Kidney (tissue), 14 donors: ENCODE measurements around the gene TYRO3. TPM values are rescaled to one million over a fixed set of nuclear protein-coding genes. Genes with fewer than 3 reads are reported as not detected.

Experiments
- DNase-seq, 5 donors: peaks; one replicate each; pipeline ENCODE4 v3.0.0-alpha.2; 2013 to 2020
- FAIRE-seq: peaks from 2 replicates; lab custom pipeline; 2012; peaks lifted over from hg19 to GRCh38; lab: Jason Lieb, UNC
- H3K27ac ChIP-seq, 2 donors: one replicate each; pipeline ENCODE4 v1.7.0; 2013; ENCODE audit warnings: low read depth in 2 of 2, low read length in 2 of 2, inconsistent platforms in 1 of 2
- H3K27me3 ChIP-seq: one replicate; pipeline ENCODE4 v1.7.1; 2013; ENCODE audit warnings: low read length, inconsistent platforms; ENCODE audit not compliant: control insufficient read depth, insufficient read depth
- H3K36me3 ChIP-seq, 3 donors: one replicate each; pipeline versions ENCODE4 v1.7.0 to v1.7.1; 2013; ENCODE audit warnings: low read length in 3 of 3, control low read depth in 1 of 3, inconsistent platforms in 1 of 3; ENCODE audit not compliant: insufficient read depth in 3 of 3, control insufficient read depth in 2 of 3
- H3K4me1 ChIP-seq, 3 donors: one replicate each; pipeline versions ENCODE4 v1.7.0 to v1.7.1; 2013; ENCODE audit warnings: low read length in 3 of 3, inconsistent platforms in 1 of 3, low read depth in 1 of 3; ENCODE audit not compliant: control insufficient read depth in 2 of 3, insufficient read depth in 2 of 3
- H3K4me3 ChIP-seq, 3 donors: one replicate each; pipeline versions ENCODE4 v1.7.0 to v1.8.1; 2013; ENCODE audit warnings: low read length in 3 of 3, control low read depth in 1 of 3, inconsistent platforms in 1 of 3
- H3K9ac ChIP-seq, 3 donors: one replicate each; pipeline versions ENCODE4 v1.7.0 to v1.7.1; 2013; ENCODE audit warnings: low read length in 3 of 3, control low read depth in 1 of 3, inconsistent platforms in 1 of 3
- H3K9me3 ChIP-seq, 3 donors: one replicate each; pipeline versions ENCODE4 v1.7.0 to v1.7.1; 2013; ENCODE audit warnings: low read length in 3 of 3, control low read depth in 1 of 3, inconsistent platforms in 1 of 3; ENCODE audit not compliant: control insufficient read depth in 2 of 3, insufficient read depth in 1 of 3
- CTCF ChIP-seq: IDR thresholded peaks from 3 replicates; pipeline ENCODE4 v1.5.1; 2012; ENCODE audit warnings: mild to moderate bottlenecking, moderate library complexity, borderline replicate concordance; ENCODE audit not compliant: insufficient read depth; ENCODE audit errors: extremely low read depth
- intact Hi-C: fragments of 100-400 bp; cut with DNase I; formaldehyde crosslinking; loops from one replicate; pipeline ENCODE4 v1.11.1; 2022
- polyA plus RNA-seq: library from polyadenylated mRNA; stranded (reverse); fragments of 350-450 nt; fragmentation: Illumina TruSeq; extraction: RNeasy Lipid Tissue Mini Kit (QIAGEN cat#74804); gene quantifications from one replicate; pipeline ENCODE4 v1.2.3, GENCODE V29; 2014; ENCODE audit warnings: low read depth, low replicate concordance; ENCODE audit not compliant: insufficient read depth
- total RNA-seq: library from RNA; stranded (reverse); fragmentation: NEBNext Ultra II Directional; extraction: Animal tissue kit (Norgen Biotek cat#: 25700); gene quantifications from one replicate; pipeline ENCODE4 v1.2.1, GENCODE V29; 2021
- donor health status: control.
- donor health status: control.
- donor health status: control.
- donor health status: control.
- donor health status: control.
- donor health status: DM: yes; HTN: yes; CAD: no.
- donor health status: Normal renal cell carcinoma (clear cell type).

TYRO3 gene
- total and polyA plus RNA-seq, 2 donors from 2014 or later = 2.5 to 46.5 TPM

- Histone ChIP-seq H3K27ac (no peak overlapping the region), H3K27me3 (no peaks in the 10 kb centered on the region), H3K36me3 (no peaks in the 10 kb centered on the region), H3K4me3 (no peak overlapping the region), H3K9me3 (no peaks in the 10 kb centered on the region), H3K4me1 (no peaks in the 10 kb centered on the region), H3K9ac (no peak overlapping the region)
- TF ChIP-seq CTCF = no peak
- intact Hi-C loops = no loop called here
- no peak for FAIRE-seq
- no peak for DNase-seq
These were observed 36.1 kb downstream of the TYRO3 start for GRCh38 chr15:41594801-41595746.

GRCh38 chr15:41596972-41597371, 38.0 kb downstream of the TYRO3 start:
- H3K4me3 ChIP-seq = no peak overlapping the region
- FAIRE-seq (no peak), DNase-seq (no peak)
- H3K4me1 ChIP-seq = no peaks in the 10 kb centered on the region
- no peaks in the 10 kb centered on the region for H3K9me3 ChIP-seq
- no peak overlapping the region for H3K27ac ChIP-seq
- intact Hi-C loops = no loop called here
- H3K9ac ChIP-seq = no peak overlapping the region
- no peaks in the 10 kb centered on the region for H3K27me3 ChIP-seq
- no peaks in the 10 kb centered on the region for H3K36me3 ChIP-seq
- TF ChIP-seq CTCF = no peak

- Histone ChIP-seq H3K9ac (no peak overlapping the region), H3K27me3 (no peaks in the 10 kb centered on the region), H3K27ac (no peak overlapping the region), H3K4me1 (no peaks in the 10 kb centered on the region), H3K9me3 (no peaks in the 10 kb centered on the region), H3K4me3 (no peak overlapping the region), H3K36me3 (no peaks in the 10 kb centered on the region)
- intact Hi-C loops = no loop called here
- FAIRE-seq = no peak
- no peak for DNase-seq
- no peak for TF ChIP-seq CTCF
These were observed 38.8 kb downstream of the TYRO3 start for GRCh38 chr15:41597787-41598186.
